Tibial nerve (tissue), 4 donors: ENCODE results near the gene ZNF692.

Source experiments
- CTCF ChIP-seq, 5 experiments: fragments of 200-600 bp in 3 of 5; fragments of 450-650 bp in 2 of 5; sonication (generic) in 3 of 5; IDR thresholded peaks; one replicate each; pipeline ENCODE4 v1.5.1; 2016 to 2019; ENCODE audit warnings: antibody characterized with exemption in 5 of 5, mild to moderate bottlenecking in 3 of 5, moderate library complexity in 2 of 5
- EP300 ChIP-seq, 2 donors: sonication (generic); formaldehyde crosslinking; IDR thresholded peaks; one replicate each; pipeline ENCODE4 v1.6.1; 2017; ENCODE audit warnings: antibody characterized with exemption in 2 of 2, mild to moderate bottlenecking in 1 of 2
- POLR2A ChIP-seq, 2 donors: fragments of 450-650 bp; IDR thresholded peaks; one replicate each; pipeline ENCODE4 v1.6.1; 2017; ENCODE audit warnings: antibody characterized with exemption in 2 of 2, mild to moderate bottlenecking in 2 of 2, moderate library complexity in 2 of 2

GRCh38 chr1:248906753-248907661 is 48.1 kb upstream of the ZNF692 start:
- TF ChIP-seq EP300 (IDR thresholded peaks at IDR 0.05) (no peak), POLR2A (IDR thresholded peaks at IDR 0.05) (no peak), CTCF (IDR thresholded peaks at IDR 0.05) (no peak)
